GM23248 (cell line): ENCODE results near the gene PRKAA1.
"Not testable (repeated sequence)": the region's sequence is repeated elsewhere in the genome, so short reads cannot be mapped to it uniquely, and the experiment has no call there.

Experiments
- EZH2 ChIP-seq: fragments of 200-600 bp; sonication (generic); IDR thresholded peaks from 2 replicates; pipeline ENCODE4 v1.6.1; 2018; ENCODE audit warnings: antibody characterized with exemption, mild to moderate bottlenecking; ENCODE audit not compliant: insufficient read depth, poor library complexity, severe bottlenecking
- EZH2phosphoT487 ChIP-seq: fragments of 200-600 bp; sonication (generic); IDR thresholded peaks from 2 replicates; pipeline ENCODE4 v1.6.1; 2018; ENCODE audit warnings: antibody characterized with exemption, moderate library complexity, mild to moderate bottlenecking, low read depth; ENCODE audit not compliant: insufficient read depth

DNA sequence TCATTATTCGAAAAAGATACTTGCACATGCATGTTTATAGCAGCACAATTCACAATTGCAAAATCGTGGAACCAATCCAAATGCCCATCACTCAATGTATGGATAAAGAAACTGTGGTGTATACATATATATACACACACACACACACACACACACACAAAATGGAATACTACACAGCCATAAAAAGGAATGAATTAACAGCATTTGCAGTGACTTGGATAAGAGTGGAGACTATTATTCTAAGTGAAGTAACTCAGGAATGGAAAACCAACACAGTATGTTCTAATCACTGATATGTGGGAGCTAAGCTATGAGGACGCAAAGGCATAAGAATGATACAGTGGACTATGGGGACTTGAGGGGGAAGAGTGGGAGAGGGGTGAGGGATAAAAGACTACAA, 3.3 kb downstream of the PRKAA1 start:
- not testable (repeated sequence) for TF ChIP-seq EZH2phosphoT487, EZH2
